ENCODE results near the gene TSPAN9. TPM values are rescaled to one million over a fixed set of nuclear protein-coding genes. Genes with fewer than 3 reads are reported as not detected.

TSPAN9 gene
- total RNA-seq, 1 donor from 2014 or later = 17.7 TPM

- no peaks in the 10 kb centered on the region for H3K27me3 ChIP-seq (ENCODE audit: control insufficient read depth, insufficient read depth, low read length)
- H3K4me3 ChIP-seq (ENCODE audit: low read depth, low read length) = no peak overlapping the region
- DNase-seq (ENCODE audit: low read depth) = no peak
- TF ChIP-seq CTCF (IDR thresholded peaks at IDR 0.05; ENCODE audit: insufficient read depth, low read length, poor library complexity, severe bottlenecking) = no peak
- H3K36me3 ChIP-seq (ENCODE audit: control insufficient read depth, insufficient read depth, low read length) = no peaks in the 10 kb centered on the region
Observed at GRCh38 chr12:3229577-3229976, 152.4 kb downstream of the TSPAN9 start.

GRCh38 chr12:3230758-3231375, 153.7 kb downstream of the TSPAN9 start:
- H3K4me3 ChIP-seq (ENCODE audit: low read depth, low read length) = no peak overlapping the region
- H3K27me3 ChIP-seq (ENCODE audit: control insufficient read depth, insufficient read depth, low read length) = no peaks in the 10 kb centered on the region
- H3K36me3 ChIP-seq (ENCODE audit: control insufficient read depth, insufficient read depth, low read length) = no peaks in the 10 kb centered on the region
- no peak for TF ChIP-seq CTCF (IDR thresholded peaks at IDR 0.05; ENCODE audit: insufficient read depth, low read length, poor library complexity, severe bottlenecking)
- DNase-seq (ENCODE audit: low read depth) = no peak

GRCh38 chr12:3231399-3231876, 154.3 kb downstream of the TSPAN9 start:
- Histone ChIP-seq H3K36me3 (ENCODE audit: control insufficient read depth, insufficient read depth, low read length) (no peaks in the 10 kb centered on the region), H3K4me3 (ENCODE audit: low read depth, low read length) (no peak overlapping the region), H3K27me3 (ENCODE audit: control insufficient read depth, insufficient read depth, low read length) (no peaks in the 10 kb centered on the region)
- no peak for TF ChIP-seq CTCF (IDR thresholded peaks at IDR 0.05; ENCODE audit: insufficient read depth, low read length, poor library complexity, severe bottlenecking)
- no peak for DNase-seq (ENCODE audit: low read depth)

- DNase-seq (ENCODE audit: low read depth) = no peak
- no peaks in the 10 kb centered on the region for H3K36me3 ChIP-seq (ENCODE audit: control insufficient read depth, insufficient read depth, low read length)
- no peak for TF ChIP-seq CTCF (IDR thresholded peaks at IDR 0.05; ENCODE audit: insufficient read depth, low read length, poor library complexity, severe bottlenecking)
- no peaks in the 10 kb centered on the region for H3K27me3 ChIP-seq (ENCODE audit: control insufficient read depth, insufficient read depth, low read length)
- no peak overlapping the region for H3K4me3 ChIP-seq (ENCODE audit: low read depth, low read length)
Observed at GRCh38 chr12:3233797-3234196, 156.6 kb downstream of the TSPAN9 start.

GRCh38 chr12:3236345-3237187, 159.4 kb downstream of the TSPAN9 start:
- Histone ChIP-seq H3K36me3 (ENCODE audit: control insufficient read depth, insufficient read depth, low read length) (no peaks in the 10 kb centered on the region), H3K4me3 (ENCODE audit: low read depth, low read length) (no peak overlapping the region)
- DNase-seq (ENCODE audit: low read depth) = peak; percentile 29

More at GRCh38 chr12:3236345-3237187, 159.4 kb downstream of the TSPAN9 start:
- no peaks in the 10 kb centered on the region for H3K27me3 ChIP-seq (ENCODE audit: control insufficient read depth, insufficient read depth, low read length)
- TF ChIP-seq CTCF (IDR thresholded peaks at IDR 0.05; ENCODE audit: insufficient read depth, low read length, poor library complexity, severe bottlenecking) = no peak

Data from kidney epithelial cell (primary cell).